ENCODE results near the gene AGMAT.

The AGMAT gene, protein sequence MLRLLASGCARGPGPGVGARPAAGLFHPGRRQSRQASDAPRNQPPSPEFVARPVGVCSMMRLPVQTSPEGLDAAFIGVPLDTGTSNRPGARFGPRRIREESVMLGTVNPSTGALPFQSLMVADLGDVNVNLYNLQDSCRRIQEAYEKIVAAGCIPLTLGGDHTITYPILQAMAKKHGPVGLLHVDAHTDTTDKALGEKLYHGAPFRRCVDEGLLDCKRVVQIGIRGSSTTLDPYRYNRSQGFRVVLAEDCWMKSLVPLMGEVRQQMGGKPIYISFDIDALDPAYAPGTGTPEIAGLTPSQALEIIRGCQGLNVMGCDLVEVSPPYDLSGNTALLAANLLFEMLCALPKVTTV

GRCh38 chr1:15584489-15585363, at the start of gene AGMAT:
Gene AGMAT, minus strand, starts transcription at chr1:15585051. Its CDS starts 84 bp downstream, at chr1:15584967.
- peak in 2 of 3 donors; percentile 38 to 59 for DNase-seq

DNA sequence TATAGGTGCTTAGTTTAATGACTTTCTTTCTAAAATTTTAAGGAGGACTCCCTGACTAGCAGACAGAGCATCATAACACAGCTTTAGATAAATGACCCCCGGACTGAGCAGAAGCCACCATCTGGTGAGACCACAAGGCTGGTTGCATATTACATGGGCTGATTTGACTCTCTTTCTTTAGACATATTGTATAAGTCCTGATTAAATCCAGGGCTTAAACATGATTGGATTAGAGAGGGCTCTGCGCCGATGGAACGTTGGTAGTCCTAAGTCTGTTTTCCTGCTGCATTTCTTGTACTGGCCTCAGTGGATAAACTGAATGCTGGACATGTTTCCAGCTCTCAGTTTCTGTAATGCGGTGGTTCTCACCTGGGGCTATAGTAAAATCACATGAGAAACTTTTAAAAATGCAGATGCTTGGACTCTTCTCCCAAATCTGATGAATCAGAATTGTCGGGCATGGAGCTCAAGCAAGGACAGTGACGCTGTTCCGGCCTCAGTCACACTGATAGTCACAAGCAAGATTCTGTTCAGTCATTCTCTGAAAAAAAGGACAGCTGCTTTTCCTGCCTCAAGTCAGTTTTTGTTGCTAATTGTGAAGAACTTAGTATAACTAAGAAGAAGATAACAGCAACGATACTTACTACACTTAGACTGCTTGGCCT, 49.0 kb upstream of the AGMAT start:
- DNase-seq = no peak

GRCh38 chr1:15628003-15628402, 43.2 kb upstream of the AGMAT start:
- DNase-seq = no peak

GRCh38 chr1:15627343-15627988, 42.6 kb upstream of the AGMAT start:
- no peak for DNase-seq

DNA sequence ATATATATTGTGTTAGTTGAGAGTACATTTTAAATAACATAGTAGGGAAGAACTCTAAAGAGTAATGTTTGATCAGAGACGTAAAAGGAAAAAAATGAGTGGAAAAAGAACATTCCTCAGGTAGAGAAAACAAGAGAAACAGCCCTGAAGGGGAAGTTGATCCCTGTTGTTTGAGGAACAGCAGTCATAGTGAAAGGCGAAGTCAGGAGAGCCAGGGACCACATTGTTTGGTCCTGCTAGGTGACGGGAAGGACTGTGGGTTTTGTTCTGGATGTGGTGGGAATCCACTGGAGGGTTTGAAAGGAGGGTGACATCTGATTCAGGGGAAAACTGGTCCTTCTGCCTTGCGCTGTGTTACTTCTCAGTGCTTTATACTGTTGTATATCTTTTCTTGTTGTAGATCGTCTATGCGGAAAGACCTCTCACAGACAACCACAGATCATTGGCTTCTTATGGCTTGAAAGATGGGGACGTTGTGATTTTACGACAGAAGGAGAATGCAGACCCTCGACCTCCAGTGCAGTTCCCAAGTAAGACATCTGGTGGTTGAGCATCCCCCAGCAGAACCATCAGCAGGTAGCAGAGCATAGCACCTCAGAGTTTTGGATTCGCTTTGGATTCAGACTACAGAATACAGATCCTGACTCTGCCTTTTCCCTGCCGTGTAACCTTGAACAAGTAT, 41.6 kb upstream of the AGMAT start:
- peak in 2 of 3 donors; percentile 26 to 34 for DNase-seq

DNA sequence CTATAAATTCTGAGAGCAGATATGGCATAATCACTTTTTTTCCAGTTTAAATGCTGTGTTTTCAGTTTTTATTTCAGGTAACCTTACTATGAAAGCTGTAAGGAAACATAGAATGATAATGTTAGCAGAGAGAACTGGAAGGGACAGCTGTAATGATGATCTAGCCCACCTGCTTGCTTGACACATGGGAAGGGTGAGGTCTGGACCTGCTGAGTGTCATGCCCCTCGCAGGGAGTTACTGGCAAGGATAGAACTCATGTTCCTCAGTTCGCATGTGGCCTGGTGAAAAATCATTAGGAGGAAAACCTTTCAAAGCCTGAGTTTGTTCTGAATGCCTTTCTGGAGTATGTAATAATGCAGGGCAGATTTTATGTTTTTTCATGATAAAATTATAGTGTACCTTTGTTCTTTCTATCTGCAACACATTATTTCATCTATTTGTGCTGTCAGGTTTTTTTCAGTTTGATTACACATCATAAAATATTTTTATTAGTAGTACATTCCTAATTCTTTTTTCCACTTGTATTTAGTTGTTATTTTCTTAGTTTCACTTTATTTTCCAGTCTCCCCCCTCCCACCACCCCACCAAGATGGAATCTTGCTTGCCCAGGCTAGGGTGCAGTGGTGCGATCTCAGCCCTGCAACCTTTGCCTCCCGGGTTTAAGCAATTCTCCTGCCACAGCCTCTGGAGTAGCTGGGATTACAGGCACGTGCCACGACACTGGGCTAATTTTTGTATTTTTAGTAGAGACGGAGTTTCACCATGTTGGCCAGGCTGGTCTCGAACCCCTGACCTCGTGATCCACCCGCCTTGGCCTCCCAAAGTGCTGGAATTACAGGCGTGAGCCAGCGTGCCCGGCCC, 40.4 kb upstream of the AGMAT start:
- no peak for DNase-seq

GRCh38 chr1:15624133-15624714, 39.4 kb upstream of the AGMAT start:
- DNase-seq = no peak

DNA sequence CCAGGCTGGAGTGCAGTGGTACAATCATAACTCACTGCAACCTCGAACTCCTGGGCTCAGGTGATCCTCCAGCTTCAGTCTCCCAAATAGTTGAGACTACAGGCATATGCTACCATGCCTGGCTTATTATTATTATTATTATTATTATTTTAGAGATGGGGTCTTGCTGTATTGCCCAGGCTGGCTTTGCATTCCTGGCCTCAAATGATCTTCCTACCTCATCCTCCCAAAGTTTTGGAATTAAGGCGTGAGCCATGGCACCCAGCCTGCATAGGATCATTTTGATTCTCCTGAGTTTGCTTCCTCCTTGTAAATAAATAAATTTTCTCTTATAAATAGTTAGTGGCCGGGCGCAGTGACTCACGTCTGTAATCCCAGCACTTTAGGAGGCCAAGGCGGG, 38.6 kb upstream of the AGMAT start:
- DNase-seq = no peak

- DNase-seq = no peak
Measured at GRCh38 chr1:15622712-15623373, 38.0 kb upstream of the AGMAT start.

- no peak for DNase-seq
Measured at GRCh38 chr1:15621975-15622374, 37.1 kb upstream of the AGMAT start.

DNA sequence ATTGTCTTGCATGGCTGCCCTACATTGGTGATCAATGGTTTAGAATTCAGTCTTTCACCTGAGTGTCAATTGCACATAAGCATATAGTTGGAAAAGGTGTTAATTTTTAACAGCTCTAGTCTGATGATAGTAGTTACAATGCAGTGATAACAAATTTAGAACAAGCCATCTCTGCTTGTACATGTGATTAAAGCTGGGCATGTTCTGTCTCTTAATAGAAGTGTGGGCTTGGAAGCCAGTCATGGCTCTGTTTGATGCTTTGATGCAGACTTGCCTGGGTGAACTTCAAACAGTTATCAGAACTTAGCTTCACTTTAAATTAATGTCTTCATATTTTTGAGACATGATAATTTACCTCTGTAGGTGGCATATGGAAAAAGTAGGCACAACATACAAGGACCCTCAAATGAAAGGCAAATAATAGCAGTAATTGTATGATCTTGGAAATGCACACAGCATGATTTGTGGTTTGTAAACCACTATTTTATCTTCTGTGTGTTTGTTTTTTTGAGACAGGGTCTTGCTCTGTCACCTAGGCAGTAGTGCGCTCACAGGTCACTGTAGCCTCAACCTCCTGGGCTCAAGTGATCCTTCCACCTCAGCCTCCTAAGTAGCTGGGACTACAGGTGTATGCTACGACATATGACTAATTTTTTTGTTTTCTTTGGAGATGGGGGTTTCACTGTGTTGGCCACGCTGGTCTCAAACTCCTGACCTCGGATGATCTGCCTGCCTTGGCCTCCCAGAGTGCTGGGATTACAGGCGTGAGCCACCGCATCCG, 36.2 kb upstream of the AGMAT start:
- DNase-seq = no peak

- DNase-seq = no peak
Measured at GRCh38 chr1:15620155-15620545, 35.3 kb upstream of the AGMAT start.

GRCh38 chr1:15618655-15619525, 34.0 kb upstream of the AGMAT start:
- peak; percentile 40 to 70 (median 69) for DNase-seq

DNA sequence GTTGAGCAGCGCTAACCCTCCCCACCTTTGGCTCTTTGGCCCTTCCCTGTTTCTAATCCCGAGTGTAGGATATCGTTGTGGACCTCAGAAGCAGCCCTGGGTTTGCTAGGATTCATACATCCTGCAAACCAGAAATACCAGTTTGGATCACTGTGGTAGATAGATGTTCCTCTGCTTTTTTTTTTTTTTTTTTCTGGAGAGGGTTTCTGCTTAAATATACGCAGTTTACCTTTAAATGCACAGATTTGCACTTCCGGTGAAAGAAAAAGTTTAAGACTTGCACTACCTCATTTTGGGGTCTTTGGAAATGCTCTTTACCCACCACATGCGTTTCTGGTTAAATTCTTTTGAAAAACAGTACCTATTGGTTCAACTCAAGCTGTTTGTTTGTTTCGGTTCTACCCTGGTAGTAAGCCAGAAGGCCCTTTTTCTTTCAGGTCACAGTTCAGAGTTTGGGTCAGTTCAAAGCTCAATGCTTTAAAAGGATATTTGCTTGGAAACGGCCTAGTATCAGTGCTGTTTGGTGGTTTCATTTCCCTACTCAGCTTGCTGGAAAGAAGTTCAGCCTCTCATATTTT, 33.3 kb upstream of the AGMAT start:
- peak; percentile 33 to 53 (median 49) for DNase-seq

- DNase-seq = peak; percentile 99 to 100 (median 99)
Measured at GRCh38 chr1:15617173-15618076, 32.6 kb upstream of the AGMAT start, which contains the start of gene DDI2. Gene DDI2, plus strand, starts transcription at chr1:15617458. Its CDS starts 213 bp downstream, at chr1:15617671.

GRCh38 chr1:15616373-15617172, 31.7 kb upstream of the AGMAT start:
- DNase-seq = peak; percentile 42 to 66 (median 65)

Measured in suppressor macrophage treated with lipopolysaccharide for 1 hour (primary cell).